ENCODE results near the gene PROSER3. TPM values are rescaled to one million over a fixed set of nuclear protein-coding genes. Genes with fewer than 3 reads are reported as not detected.

PROSER3 gene
- total RNA-seq, 2 donors from 2014 or later = 13.6 to 19.2 TPM

DNA sequence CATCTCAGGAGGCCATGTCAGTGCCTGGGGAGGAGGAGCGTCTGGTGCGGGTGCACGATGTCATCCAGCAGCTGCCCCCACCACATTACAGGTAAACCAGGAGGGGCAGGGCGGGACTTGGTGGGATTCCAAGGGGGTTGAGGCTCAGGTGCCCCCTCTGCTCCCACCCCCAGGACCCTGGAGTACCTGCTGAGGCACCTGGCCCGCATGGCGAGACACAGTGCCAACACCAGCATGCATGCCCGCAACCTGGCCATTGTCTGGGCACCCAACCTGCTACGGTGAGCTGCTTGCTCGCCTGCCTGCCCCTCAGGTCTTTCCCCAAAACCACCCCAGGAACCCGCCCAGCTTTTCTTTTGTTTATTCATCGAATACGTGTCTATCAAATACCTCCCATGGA, 24.6 kb downstream of the PROSER3 start:
- Histone ChIP-seq H3K4me3 (no peak overlapping the region), H3K36me3 (no peaks in the 10 kb centered on the region), H3K4me1 (replicated peaks) (no peaks in the 10 kb centered on the region), H3K27me3 (replicated peaks; ENCODE audit: insufficient read depth) (no peaks in the 10 kb centered on the region), H3K9me3 (no peaks in the 10 kb centered on the region), H3K27ac (no peak overlapping the region)
- WGBS = 93% methylated on average over 12 of the region's 12 CpGs
- DNase-seq (ENCODE audit: low spot score) = no peak
- intact Hi-C loops (cut with DNase I) = no loop called here
- TF ChIP-seq POLR2AphosphoS5 (IDR thresholded peaks at IDR 0.05) = no peak
- TF ChIP-seq, protein P1, sequence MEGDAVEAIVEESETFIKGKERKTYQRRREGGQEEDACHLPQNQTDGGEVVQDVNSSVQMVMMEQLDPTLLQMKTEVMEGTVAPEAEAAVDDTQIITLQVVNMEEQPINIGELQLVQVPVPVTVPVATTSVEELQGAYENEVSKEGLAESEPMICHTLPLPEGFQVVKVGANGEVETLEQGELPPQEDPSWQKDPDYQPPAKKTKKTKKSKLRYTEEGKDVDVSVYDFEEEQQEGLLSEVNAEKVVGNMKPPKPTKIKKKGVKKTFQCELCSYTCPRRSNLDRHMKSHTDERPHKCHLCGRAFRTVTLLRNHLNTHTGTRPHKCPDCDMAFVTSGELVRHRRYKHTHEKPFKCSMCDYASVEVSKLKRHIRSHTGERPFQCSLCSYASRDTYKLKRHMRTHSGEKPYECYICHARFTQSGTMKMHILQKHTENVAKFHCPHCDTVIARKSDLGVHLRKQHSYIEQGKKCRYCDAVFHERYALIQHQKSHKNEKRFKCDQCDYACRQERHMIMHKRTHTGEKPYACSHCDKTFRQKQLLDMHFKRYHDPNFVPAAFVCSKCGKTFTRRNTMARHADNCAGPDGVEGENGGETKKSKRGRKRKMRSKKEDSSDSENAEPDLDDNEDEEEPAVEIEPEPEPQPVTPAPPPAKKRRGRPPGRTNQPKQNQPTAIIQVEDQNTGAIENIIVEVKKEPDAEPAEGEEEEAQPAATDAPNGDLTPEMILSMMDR (IDR thresholded peaks at IDR 0.05) = no peak
- no peak for TF ChIP-seq POLR2A (IDR thresholded peaks at IDR 0.05)

DNA sequence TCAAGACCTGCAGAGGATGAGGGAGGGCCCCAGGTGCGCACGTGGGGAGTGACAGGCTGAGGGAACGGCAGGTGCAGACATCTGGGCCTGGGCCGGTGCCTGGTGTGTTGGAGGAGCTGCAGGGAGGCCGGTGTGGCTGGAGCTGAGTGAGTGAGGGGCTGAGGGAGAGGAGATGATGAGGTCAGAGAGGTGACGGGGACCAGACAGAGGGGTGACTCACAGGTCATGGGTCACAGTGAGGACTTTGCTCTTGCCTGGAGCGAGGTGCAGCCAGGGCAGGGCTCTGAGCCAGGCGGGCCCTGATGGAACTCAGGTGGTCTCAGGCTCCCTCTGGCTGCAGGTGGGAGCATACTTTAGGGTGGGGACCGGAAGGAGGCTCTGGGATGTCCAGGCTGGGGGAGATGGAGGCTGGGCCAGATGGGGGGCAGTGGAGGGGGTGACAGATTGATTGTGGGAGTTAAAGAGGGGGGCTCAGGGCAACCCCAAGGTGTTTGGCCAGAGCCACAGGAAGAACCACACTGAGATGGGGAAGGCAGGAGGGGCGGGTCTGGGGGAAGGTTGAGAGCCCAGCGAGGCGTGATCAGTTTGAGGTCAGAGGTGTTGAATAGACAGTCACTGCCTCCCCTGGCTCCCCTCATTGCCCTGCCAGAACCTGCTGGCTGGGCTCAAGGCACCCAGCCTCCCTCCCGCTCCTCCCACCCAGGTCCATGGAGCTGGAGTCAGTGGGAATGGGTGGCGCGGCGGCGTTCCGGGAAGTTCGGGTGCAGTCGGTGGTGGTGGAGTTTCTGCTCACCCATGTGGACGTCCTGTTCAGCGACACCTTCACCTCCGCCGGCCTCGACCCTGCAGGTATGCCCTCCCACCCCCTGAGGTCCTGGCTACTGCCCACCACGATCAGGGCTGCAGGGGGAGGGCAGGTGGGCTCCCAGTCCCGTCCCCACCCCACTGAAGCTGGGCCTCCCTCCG, 25.8 kb downstream of the PROSER3 start:
- Histone ChIP-seq H3K27me3 (replicated peaks; ENCODE audit: insufficient read depth) (no peaks in the 10 kb centered on the region), H3K36me3 (no peaks in the 10 kb centered on the region), H3K9me3 (no peaks in the 10 kb centered on the region), H3K4me3 (no peak overlapping the region), H3K27ac (no peak overlapping the region), H3K4me1 (replicated peaks) (no peaks in the 10 kb centered on the region)
- TF ChIP-seq, protein P1 (IDR thresholded peaks at IDR 0.05) = no peak
- TF ChIP-seq POLR2A (IDR thresholded peaks at IDR 0.05) (no peak), POLR2AphosphoS5 (IDR thresholded peaks at IDR 0.05) (no peak)
- 80% methylated on average over 28 of the region's 28 CpGs for WGBS
- intact Hi-C loops (cut with DNase I) = no loop called here
- no peak for DNase-seq (ENCODE audit: low spot score)

DNA sequence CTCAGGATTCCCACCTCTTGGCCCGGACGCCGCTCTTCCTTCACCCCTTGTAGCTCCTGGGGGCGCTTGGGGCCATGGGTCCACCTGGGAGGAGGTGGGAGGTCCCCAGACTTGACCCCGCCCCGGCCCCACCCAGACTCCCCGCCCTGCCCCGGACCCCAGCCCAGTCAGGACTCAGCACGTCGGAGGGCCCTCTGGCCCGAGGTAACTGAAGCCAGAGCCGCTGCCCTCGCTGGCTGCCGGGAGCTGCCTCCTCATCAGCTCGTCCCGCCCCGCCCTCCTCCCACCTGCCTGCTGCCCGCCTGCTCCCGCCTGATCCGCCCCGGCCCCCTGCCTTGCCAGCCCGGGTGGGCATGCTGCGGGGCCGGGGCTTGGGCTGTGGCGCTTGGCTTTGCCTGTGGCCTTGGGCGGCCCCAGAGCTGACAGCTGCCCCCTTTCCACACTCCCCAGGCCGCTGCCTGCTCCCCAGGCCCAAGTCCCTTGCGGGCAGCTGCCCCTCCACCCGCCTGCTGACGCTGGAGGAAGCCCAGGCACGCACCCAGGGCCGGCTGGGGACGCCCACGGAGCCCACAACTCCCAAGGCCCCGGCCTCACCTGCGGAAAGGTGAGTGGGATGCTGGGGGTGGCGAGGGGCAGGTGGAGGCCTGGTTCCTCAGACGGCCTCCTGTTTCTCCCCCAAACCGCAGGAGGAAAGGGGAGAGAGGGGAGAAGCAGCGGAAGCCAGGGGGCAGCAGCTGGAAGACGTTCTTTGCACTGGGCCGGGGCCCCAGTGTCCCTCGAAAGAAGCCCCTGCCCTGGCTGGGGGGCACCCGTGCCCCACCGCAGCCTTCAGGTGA, 26.7 kb downstream of the PROSER3 start:
- no peaks in the 10 kb centered on the region for H3K27me3 ChIP-seq (replicated peaks; ENCODE audit: insufficient read depth)
- no peak overlapping the region for H3K4me3 ChIP-seq
- DNase-seq (ENCODE audit: low spot score) = no peak
- no peaks in the 10 kb centered on the region for H3K9me3 ChIP-seq
- no peaks in the 10 kb centered on the region for H3K36me3 ChIP-seq
- H3K27ac ChIP-seq = no peak overlapping the region
- 78% methylated on average over 37 of the region's 45 CpGs for WGBS
- intact Hi-C loops (cut with DNase I) = no loop called here
- TF ChIP-seq, protein P1 (IDR thresholded peaks at IDR 0.05) = no peak
- TF ChIP-seq POLR2AphosphoS5 (IDR thresholded peaks at IDR 0.05) = no peak
- no peak for TF ChIP-seq POLR2A (IDR thresholded peaks at IDR 0.05)
- no peaks in the 10 kb centered on the region for H3K4me1 ChIP-seq (replicated peaks)

DNA sequence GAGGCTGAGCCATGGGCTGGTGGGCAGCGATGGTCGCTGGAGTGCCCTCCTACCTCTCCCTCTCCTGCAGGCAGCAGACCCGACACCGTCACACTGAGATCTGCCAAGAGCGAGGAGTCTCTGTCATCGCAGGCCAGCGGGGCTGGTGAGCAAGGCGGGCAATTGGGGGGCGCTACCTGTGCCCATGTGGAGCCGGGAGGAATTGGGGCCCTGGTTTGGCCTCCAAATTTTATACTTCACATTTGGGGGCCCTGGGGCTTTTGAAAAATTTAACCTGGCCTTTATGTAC, 27.3 kb downstream of the PROSER3 start:
- Histone ChIP-seq H3K4me1 (replicated peaks) (no peaks in the 10 kb centered on the region), H3K9me3 (no peaks in the 10 kb centered on the region), H3K36me3 (no peaks in the 10 kb centered on the region), H3K27ac (no peak overlapping the region), H3K27me3 (replicated peaks; ENCODE audit: insufficient read depth) (no peaks in the 10 kb centered on the region), H3K4me3 (no peak overlapping the region)
- WGBS = 87% methylated on average over 10 of the region's 10 CpGs
- DNase-seq (ENCODE audit: low spot score) = no peak
- TF ChIP-seq POLR2A (IDR thresholded peaks at IDR 0.05) = no peak
- TF ChIP-seq, protein P1 (IDR thresholded peaks at IDR 0.05) = no peak
- TF ChIP-seq POLR2AphosphoS5 (IDR thresholded peaks at IDR 0.05) = no peak
- intact Hi-C loops (cut with DNase I) = no loop called here
